UCSD-AML1 (cell line): ENCODE results near the gene STK4.

Experiments used
- DNase-seq: peaks from one replicate; lab custom pipeline; 2025; ENCODE audit not compliant: unreplicated experiment; lab: John Stamatoyannopoulos, UW

The STK4 gene

GRCh38 chr20:44952731-44953130 is 13.6 kb upstream of the STK4 start:
- no peak for DNase-seq

GRCh38 chr20:44954211-44954610 is 12.1 kb upstream of the STK4 start:
- DNase-seq, result no peak

- no peak for DNase-seq
Measured at GRCh38 chr20:44955270-44955669, 11.0 kb upstream of the STK4 start.

GRCh38 chr20:44956410-44956809 is 9.9 kb upstream of the STK4 start:
- DNase-seq, result no peak

- no peak for DNase-seq
Measured at GRCh38 chr20:44958276-44958675, 8.0 kb upstream of the STK4 start.

- no peak for DNase-seq
Measured at GRCh38 chr20:44959082-44959637, 7.2 kb upstream of the STK4 start.

GRCh38 chr20:44959638-44960102 is 6.6 kb upstream of the STK4 start:
- peak; percentile 21 for DNase-seq

GRCh38 chr20:44960103-44960852 is 6.0 kb upstream of the STK4 start, which contains the start of gene TOMM34:
TSS of gene TOMM34 (minus strand) at chr20:44960397. CDS start at chr20:44960333, 64 bp downstream.
- peak; percentile 96 for DNase-seq

- no peak for DNase-seq
Measured at GRCh38 chr20:44961011-44961869, 5.1 kb upstream of the STK4 start.

- no peak for DNase-seq
Measured at GRCh38 chr20:44961870-44962267, 4.4 kb upstream of the STK4 start.

GRCh38 chr20:44962483-44962882 is 3.8 kb upstream of the STK4 start:
- DNase-seq, result no peak

GRCh38 chr20:44963325-44964215 is 2.7 kb upstream of the STK4 start:
- no peak for DNase-seq

GRCh38 chr20:44965651-44966029 is 672 bp upstream of the STK4 start:
- no peak for DNase-seq

- DNase-seq, result peak; percentile 28
Measured at GRCh38 chr20:44967207-44967807, 995 bp downstream of the STK4 start.

- DNase-seq, result no peak
Measured at GRCh38 chr20:44969300-44969894, 3.1 kb downstream of the STK4 start.

- DNase-seq, result no peak
Measured at GRCh38 chr20:44970243-44970757, 4.0 kb downstream of the STK4 start.

- no peak for DNase-seq
Measured at GRCh38 chr20:44973053-44973452, 6.7 kb downstream of the STK4 start.

GRCh38 chr20:44976698-44977097 is 10.4 kb downstream of the STK4 start:
- no peak for DNase-seq

GRCh38 chr20:44979090-44979621 is 12.8 kb downstream of the STK4 start:
- peak; percentile 24 for DNase-seq
